Lower lobe of right lung (tissue), 2 donors: ENCODE data around the gene HHEX. TPM values are rescaled to one million over a fixed set of nuclear protein-coding genes. Genes with fewer than 3 reads are reported as not detected.

ENCODE experiments used
- ATAC-seq, 2 donors: fragments of 200-7000 bp; cut with Tn5 transposase; one replicate each; pipeline ENCODE4 v1.9.1; 2020 to 2022; ENCODE audit warnings: mild to moderate bottlenecking in 2 of 2, moderate library complexity in 2 of 2
- DNase-seq: peaks from one replicate; pipeline ENCODE4 v3.0.0-alpha.2; 2020
- H3K27ac ChIP-seq: fragments of 200-600 bp; one replicate; pipeline ENCODE4 v1.8.0; 2022
- H3K27me3 ChIP-seq: fragments of 200-600 bp; one replicate; pipeline ENCODE4 v1.8.0; 2022; ENCODE audit warnings: low read depth
- H3K36me3 ChIP-seq: fragments of 200-600 bp; one replicate; pipeline ENCODE4 v1.8.0; 2022; ENCODE audit warnings: mild to moderate bottlenecking
- H3K4me1 ChIP-seq: fragments of 200-600 bp; one replicate; pipeline ENCODE4 v1.8.0; 2022
- H3K4me3 ChIP-seq: fragments of 200-600 bp; one replicate; pipeline ENCODE4 v1.8.0; 2022; ENCODE audit warnings: mild to moderate bottlenecking
- H3K9me3 ChIP-seq: fragments of 200-600 bp; one replicate; pipeline ENCODE4 v1.8.0; 2022
- intact Hi-C: fragments of 100-400 bp; cut with DNase I; formaldehyde crosslinking; loops from one replicate; pipeline ENCODE4 v1.11.0; 2022
- total RNA-seq: library from RNA; stranded (reverse); fragmentation: NEBNext Ultra II Directional; extraction: Animal tissue kit (Norgen Biotek cat#: 25700); gene quantifications from one replicate; pipeline ENCODE4 v1.2.1, GENCODE V29; 2021
- TF ChIP-seq, protein P1 (sequence below): fragments of 200-600 bp; IDR thresholded peaks from one replicate; pipeline ENCODE4 v1.8.0; 2022; ENCODE audit warnings: antibody characterized with exemption, mild to moderate bottlenecking
- donor health status: DM: no; HTN: yes; CAD: no; lungs with severe emphysema.

HHEX gene
- total RNA-seq, 1 donor from 2014 or later = 19.5 TPM

DNA sequence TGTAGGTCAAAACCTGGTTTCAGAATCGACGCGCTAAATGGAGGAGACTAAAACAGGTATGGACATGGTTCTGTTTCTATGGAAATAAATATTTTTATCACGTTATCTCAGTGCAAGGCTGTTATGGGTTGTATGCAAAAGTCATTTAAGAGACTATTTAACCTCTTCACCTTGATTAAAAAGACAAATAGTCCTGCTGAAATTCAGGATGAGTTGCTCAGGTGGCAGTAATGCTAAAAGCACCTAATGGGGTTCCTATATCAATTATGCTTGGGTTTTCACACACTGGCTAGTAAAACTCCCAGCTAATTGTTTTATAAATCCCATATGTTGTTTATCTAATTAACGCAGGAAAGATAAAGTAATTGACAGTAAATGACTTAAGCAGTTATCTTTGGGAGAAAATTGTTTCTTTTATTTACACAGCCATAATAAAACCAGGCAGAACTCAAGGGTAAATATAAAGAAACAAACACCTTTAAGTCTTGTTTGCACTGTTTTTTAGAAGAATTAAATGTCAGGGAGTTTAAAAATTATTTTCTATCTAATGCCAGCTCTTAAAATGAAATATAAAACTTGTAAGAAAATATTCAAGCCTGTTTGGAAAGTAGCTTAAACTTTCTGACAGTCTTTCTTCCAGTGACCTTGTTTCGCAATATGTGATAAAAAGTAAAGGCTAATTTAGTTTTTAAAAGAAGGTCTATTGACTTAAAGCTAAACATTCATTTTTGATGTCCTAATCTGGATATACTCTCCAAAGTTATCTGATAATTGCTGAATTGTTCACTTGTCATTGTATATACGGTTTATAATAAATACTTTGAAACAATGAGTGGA is 3.2 kb downstream of the HHEX start:
- Histone ChIP-seq H3K4me3 (peak overlapping the region; percentile 73), H3K9me3 (no peaks in the 10 kb centered on the region), H3K27ac (peak overlapping the region; percentile 90), H3K4me1 (peaks cover 31% of the 10 kb centered on the region), H3K36me3 (peaks cover 24% of the 10 kb centered on the region), H3K27me3 (peaks cover 17% of the 10 kb centered on the region)
- DNase-seq (no peak), ATAC-seq (no peak)
- intact Hi-C loops = no loop called here
- TF ChIP-seq, protein P1, sequence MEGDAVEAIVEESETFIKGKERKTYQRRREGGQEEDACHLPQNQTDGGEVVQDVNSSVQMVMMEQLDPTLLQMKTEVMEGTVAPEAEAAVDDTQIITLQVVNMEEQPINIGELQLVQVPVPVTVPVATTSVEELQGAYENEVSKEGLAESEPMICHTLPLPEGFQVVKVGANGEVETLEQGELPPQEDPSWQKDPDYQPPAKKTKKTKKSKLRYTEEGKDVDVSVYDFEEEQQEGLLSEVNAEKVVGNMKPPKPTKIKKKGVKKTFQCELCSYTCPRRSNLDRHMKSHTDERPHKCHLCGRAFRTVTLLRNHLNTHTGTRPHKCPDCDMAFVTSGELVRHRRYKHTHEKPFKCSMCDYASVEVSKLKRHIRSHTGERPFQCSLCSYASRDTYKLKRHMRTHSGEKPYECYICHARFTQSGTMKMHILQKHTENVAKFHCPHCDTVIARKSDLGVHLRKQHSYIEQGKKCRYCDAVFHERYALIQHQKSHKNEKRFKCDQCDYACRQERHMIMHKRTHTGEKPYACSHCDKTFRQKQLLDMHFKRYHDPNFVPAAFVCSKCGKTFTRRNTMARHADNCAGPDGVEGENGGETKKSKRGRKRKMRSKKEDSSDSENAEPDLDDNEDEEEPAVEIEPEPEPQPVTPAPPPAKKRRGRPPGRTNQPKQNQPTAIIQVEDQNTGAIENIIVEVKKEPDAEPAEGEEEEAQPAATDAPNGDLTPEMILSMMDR = no peak

DNA sequence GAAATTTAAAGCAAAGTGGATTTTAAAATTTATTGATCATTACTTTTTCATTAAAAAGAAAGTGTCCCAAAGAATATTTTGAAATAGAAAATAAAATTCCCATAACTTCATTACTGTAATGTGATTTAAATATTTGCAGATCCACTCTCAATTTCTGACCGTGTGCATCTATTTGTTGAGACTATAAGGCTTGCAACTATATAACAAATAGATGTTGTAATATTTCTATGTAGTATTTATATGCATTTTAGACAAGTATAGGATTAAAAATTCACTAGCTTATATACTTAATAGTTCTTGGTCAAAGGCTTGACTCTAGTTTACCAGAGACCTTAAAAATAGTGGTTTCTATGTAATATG is 3.8 kb downstream of the HHEX start:
- H3K4me1 ChIP-seq = peaks cover 36% of the 10 kb centered on the region
- DNase-seq (no peak), ATAC-seq (no peak)
- peaks cover 24% of the 10 kb centered on the region for H3K36me3 ChIP-seq
- peaks cover 17% of the 10 kb centered on the region for H3K27me3 ChIP-seq
- no peak overlapping the region for H3K27ac ChIP-seq
- intact Hi-C loops = no loop called here
- no peak overlapping the region for H3K4me3 ChIP-seq
- H3K9me3 ChIP-seq = no peaks in the 10 kb centered on the region
- TF ChIP-seq, protein P1 = no peak

DNA sequence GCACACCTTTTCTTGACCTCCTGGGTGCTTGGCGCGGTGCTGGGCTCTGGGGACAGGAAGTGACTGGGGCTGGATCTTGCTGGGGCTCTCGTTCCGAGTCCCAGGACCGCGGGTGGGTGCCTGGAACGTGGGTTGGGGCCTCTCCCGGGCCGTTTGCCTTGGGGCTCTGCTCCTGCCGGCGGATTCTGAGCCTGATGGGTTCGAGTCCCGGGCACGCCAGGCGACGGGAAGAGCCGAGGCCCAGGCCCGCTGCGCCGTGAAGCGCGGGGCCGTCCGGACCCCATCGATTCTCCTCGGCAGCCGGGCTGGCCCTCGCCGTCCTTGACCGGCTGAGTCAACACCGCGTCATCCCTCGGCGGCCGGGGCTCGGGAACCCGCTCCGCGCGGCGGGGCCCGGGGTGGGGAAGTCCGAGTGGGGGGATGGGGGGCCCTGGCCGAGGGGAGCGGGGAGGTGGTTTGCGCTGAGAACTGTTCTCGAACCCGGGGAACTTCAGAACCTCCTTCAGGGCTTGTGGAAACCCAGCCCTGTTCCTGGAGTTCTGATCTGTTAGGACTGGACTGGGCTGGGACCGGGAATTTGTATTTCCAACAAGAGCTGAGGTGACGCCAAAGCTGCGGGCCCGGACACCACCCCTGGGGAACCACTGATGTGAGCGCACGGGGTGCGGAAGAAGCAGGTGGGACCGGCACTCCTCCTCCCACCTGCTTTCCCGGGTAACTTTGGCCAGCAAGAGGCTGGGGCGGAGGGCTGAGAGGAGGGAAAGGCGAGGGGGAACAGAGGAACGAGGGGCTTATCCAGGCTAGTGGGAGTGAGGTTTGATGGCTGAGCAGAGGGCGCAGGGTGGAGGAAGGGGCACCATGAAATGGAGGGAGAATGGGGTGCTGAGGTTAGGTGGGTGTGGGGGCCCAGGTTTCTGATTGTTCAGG is 6.2 kb downstream of the HHEX start:
- H3K9me3 ChIP-seq = no peaks in the 10 kb centered on the region
- H3K4me3 ChIP-seq = no peak overlapping the region
- peaks cover 21% of the 10 kb centered on the region for H3K27me3 ChIP-seq
- H3K4me1 ChIP-seq = peaks cover 41% of the 10 kb centered on the region
- DNase-seq (no peak), ATAC-seq (peak in 1 of 2 donors; percentile 8)
- intact Hi-C loops = no loop called here
- H3K36me3 ChIP-seq = peaks cover 24% of the 10 kb centered on the region
- no peak overlapping the region for H3K27ac ChIP-seq
- TF ChIP-seq, protein P1 = no peak

DNA sequence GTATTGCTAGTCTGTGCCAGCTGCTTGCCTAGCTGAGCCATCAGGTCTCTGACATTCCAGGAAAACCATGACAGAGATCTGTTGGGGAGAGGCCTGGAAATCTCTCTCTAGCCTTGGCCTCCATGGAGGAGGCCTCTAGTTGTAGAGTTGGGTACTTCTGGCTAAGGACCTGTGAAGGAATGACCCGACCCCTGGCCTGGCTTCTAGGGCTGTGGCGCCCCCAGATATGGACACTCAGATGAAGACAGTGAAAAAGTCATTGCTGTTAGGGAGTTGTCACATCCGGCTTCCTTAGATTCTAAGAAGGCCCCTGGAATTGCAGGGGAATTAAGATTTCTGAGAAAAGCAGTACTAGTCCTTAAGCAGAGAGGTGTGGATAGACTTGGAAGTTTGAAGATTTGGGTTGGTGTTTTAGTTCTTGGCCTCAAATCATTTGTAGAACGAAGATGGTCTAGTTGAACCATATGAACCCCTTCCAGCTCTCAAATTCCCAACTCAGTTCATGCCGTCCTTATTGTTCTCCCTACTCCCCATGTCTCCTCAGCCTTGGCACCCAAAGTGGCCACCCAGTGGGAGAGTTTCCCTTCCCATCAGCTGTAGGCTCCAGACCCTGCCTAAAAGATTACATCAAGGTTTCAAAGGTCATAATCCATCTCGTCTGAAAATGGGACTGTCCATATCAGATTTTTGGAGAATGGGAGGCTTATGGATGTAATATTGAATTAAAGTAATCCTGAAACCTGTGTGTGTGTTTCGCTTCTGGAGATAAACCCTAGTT is 7.0 kb downstream of the HHEX start:
- peaks cover 38% of the 10 kb centered on the region for H3K4me1 ChIP-seq
- H3K9me3 ChIP-seq = no peaks in the 10 kb centered on the region
- H3K27me3 ChIP-seq = peaks cover 21% of the 10 kb centered on the region
- intact Hi-C loops = no loop called here
- H3K27ac ChIP-seq = no peak overlapping the region
- ATAC-seq (no peak), DNase-seq (no peak)
- TF ChIP-seq, protein P1 = no peak
- no peak overlapping the region for H3K4me3 ChIP-seq
- peaks cover 24% of the 10 kb centered on the region for H3K36me3 ChIP-seq
